ENCODE measurements around the gene GRM5.
"Not testable (repeated sequence)": the region's sequence is repeated elsewhere in the genome, so short reads cannot be mapped to it uniquely, and the experiment has no call there.

GRM5 gene

GRCh38 chr11:89065651-89066201, at the start of gene GRM5:
Gene GRM5, minus strand, starts transcription at chr11:89065982. Its CDS starts 18,110 bp downstream, at chr11:89047872.
- not testable (repeated sequence) for DNase-seq

GRCh38 chr11:89097956-89098355, 32.2 kb upstream of the GRM5 start:
- not testable (repeated sequence) for DNase-seq

GRCh38 chr11:89093806-89094205, 28.0 kb upstream of the GRM5 start:
- not testable (repeated sequence) for DNase-seq

GRCh38 chr11:89084951-89085350, 19.2 kb upstream of the GRM5 start:
- not testable (repeated sequence) for DNase-seq

GRCh38 chr11:89070911-89071310, 5.1 kb upstream of the GRM5 start:
- not testable (repeated sequence) for DNase-seq

GRCh38 chr11:89067264-89067663, 1.5 kb upstream of the GRM5 start:
- DNase-seq, result no peak

- no peak for DNase-seq
These were observed 716 bp downstream of the GRM5 start for GRCh38 chr11:89065066-89065465.

GRCh38 chr11:89063481-89063951, 2.3 kb downstream of the GRM5 start:
- not testable (repeated sequence) for DNase-seq

GRCh38 chr11:89062771-89063298, 2.9 kb downstream of the GRM5 start:
- DNase-seq, result not testable (repeated sequence)

- DNase-seq, result not testable (repeated sequence)
These were observed 3.9 kb downstream of the GRM5 start for GRCh38 chr11:89061839-89062238.

GRCh38 chr11:89057406-89057805, 8.4 kb downstream of the GRM5 start:
- DNase-seq, result not testable (repeated sequence)

- DNase-seq, result no peak
These were observed 13.6 kb downstream of the GRM5 start for GRCh38 chr11:89052220-89052619.

GRCh38 chr11:89047159-89047558, 18.6 kb downstream of the GRM5 start:
- DNase-seq, result not testable (repeated sequence)

- DNase-seq, result not testable (repeated sequence)
These were observed 21.8 kb downstream of the GRM5 start for GRCh38 chr11:89043861-89044588.

GRCh38 chr11:89029671-89030070, 36.1 kb downstream of the GRM5 start:
- not testable (repeated sequence) for DNase-seq

- DNase-seq, result no peak
These were observed 44.4 kb downstream of the GRM5 start for GRCh38 chr11:89021339-89021738.

GRCh38 chr11:89019827-89020547, 45.8 kb downstream of the GRM5 start:
- not testable (repeated sequence) for DNase-seq

- DNase-seq, result no peak
These were observed 49.6 kb downstream of the GRM5 start for GRCh38 chr11:89016214-89016613.

GRCh38 chr11:89015614-89016013, 50.2 kb downstream of the GRM5 start:
- no peak for DNase-seq

GRCh38 chr11:89000852-89001251, 64.9 kb downstream of the GRM5 start:
- DNase-seq, result not testable (repeated sequence)

GRCh38 chr11:88979641-88980040, 86.1 kb downstream of the GRM5 start:
- DNase-seq, result no peak

- DNase-seq, result not testable (repeated sequence)
These were observed 86.8 kb downstream of the GRM5 start for GRCh38 chr11:88978992-88979391.

GRCh38 chr11:88975441-88975840, 90.3 kb downstream of the GRM5 start:
- not testable (repeated sequence) for DNase-seq
